GM13977 (cell line): Measurements from ENCODE around the gene ELF5.

ENCODE experiments used
- DNase-seq: peaks from one replicate; pipeline ENCODE4 v3.0.0; 2012; ENCODE audit warnings: low spot score
- in situ Hi-C: fragments of 300-500 bp; cut with MboI; formaldehyde crosslinking; loops from one replicate; pipeline ENCODE4 v1.12.0; 2022; ENCODE audit warnings: low sequenced_read_pairs, low pct_unique_long_range_greater_than_20kb, mixed read lengths, inconsistent platforms; ENCODE audit not compliant: unreplicated experiment
- TF ChIP-seq, protein P1 (sequence below): IDR thresholded peaks from 2 replicates; pipeline ENCODE4 v1.5.1; 2012; ENCODE audit warnings: mild to moderate bottlenecking, control low read depth; ENCODE audit not compliant: insufficient read depth; ENCODE audit errors: extremely low read depth, missing control alignments

The ELF5 gene

DNA sequence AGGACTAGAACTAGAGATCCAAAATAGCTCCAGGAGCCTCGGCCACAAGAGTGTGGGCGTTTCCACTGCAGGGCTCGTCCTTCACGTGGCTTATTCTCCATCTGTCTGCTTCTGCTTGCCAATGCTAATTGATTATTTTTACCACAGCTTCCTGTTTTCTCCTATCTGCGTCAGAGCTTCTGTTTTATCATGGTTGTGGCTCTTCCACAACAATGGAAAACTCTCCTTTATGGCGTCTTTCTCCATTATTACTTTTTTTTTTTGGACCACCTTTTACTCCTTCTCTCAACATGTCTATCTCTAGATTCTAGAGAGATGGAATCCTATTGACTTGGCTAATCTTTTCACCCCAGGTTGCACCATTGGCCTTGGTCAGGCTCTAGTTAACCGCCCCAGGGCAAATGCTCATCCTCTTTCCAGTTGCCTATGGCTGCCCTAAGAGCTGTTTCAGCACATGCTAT, 49.0 kb downstream of the ELF5 start:
- no peak for DNase-seq
- in situ Hi-C loops = loop anchor here (25.0 kb wide), 1 partner anchor 277 kb away; no protein-coding TSS in a partner anchor

DNA sequence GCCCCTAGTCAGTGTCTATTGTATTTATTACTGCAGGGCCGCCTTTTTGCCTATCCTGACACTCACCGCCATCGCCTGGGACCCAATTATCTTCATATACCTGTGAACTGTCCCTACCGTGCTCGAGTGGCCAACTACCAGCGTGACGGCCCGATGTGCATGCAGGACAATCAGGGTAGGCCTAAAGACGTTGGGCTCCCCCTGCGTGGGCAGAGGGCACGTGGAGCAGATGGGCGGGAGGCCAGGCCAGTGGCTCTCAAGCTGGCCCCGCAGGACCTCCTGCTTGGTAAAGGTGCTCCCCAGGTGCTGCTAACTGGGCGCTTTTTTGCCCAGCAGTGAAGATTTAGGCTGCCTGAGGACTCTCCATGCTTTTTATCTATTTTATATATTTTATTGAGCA, 52.4 kb downstream of the ELF5 start:
- DNase-seq = no peak
- TF ChIP-seq, protein P1, sequence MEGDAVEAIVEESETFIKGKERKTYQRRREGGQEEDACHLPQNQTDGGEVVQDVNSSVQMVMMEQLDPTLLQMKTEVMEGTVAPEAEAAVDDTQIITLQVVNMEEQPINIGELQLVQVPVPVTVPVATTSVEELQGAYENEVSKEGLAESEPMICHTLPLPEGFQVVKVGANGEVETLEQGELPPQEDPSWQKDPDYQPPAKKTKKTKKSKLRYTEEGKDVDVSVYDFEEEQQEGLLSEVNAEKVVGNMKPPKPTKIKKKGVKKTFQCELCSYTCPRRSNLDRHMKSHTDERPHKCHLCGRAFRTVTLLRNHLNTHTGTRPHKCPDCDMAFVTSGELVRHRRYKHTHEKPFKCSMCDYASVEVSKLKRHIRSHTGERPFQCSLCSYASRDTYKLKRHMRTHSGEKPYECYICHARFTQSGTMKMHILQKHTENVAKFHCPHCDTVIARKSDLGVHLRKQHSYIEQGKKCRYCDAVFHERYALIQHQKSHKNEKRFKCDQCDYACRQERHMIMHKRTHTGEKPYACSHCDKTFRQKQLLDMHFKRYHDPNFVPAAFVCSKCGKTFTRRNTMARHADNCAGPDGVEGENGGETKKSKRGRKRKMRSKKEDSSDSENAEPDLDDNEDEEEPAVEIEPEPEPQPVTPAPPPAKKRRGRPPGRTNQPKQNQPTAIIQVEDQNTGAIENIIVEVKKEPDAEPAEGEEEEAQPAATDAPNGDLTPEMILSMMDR = no peak
- in situ Hi-C loops = loop anchor here (25.0 kb wide), 1 partner anchor 274 kb away; no protein-coding TSS in a partner anchor

More for the DNA sequence above, 49.0 kb downstream of the ELF5 start:
- TF ChIP-seq, protein P1 = no peak

DNA sequence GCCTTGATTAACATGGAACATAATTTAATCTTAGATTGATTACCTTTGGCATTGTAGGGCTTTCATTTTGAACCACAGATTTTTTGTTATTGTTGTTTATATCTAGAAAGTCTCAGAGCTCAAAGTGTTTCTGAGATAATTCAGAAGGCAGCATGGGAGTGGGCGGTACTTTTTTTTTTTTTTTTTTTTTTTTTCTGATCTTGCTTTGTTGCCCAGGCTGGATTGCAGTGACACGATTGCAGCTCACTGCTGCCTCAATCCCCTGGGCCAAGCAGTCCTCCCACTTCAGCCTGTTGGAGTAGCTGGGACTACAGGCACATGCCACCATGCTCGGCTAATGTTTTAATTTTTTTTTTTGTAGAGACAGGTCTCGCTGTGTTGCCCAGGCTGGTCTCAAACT, 53.3 kb downstream of the ELF5 start:
- TF ChIP-seq, protein P1 = no peak
- in situ Hi-C loops = loop anchor here (25.0 kb wide), 1 partner anchor 273 kb away; no protein-coding TSS in a partner anchor
- DNase-seq = no peak

DNA sequence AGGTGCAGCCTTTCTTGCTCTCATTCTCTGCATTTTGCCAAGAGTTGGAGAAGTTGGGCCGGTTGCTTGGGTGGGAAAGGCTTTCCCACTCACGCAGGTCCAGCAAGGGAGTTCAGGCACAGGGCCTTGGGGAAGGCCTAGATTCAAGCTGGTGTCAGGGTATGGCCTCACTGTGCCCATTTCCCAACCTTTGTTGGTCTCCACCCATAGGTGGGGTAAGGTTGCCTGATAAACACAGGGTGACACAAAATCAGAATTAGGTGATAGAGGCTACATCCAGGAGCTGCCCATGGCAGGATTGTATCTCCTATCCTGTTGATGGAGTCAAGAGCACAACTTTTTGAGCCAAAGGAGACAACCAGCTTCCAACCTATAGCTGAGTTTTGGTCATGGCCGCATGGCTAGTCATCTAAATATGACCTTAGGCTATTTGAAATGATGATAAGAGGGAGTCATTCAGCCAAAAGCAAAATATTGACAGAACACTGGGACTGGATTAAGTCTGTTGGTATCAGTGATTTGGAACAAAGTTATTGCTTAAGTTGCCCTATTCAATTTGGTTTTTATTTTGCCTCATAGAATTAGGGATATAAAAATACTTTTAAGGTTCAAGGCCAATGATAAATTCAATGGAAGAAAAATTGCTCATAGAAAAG, 54.0 kb downstream of the ELF5 start:
- TF ChIP-seq, protein P1 = no peak
- DNase-seq = no peak
- in situ Hi-C loops = loop anchor here (25.0 kb wide), 1 partner anchor 272 kb away; no protein-coding TSS in a partner anchor

DNA sequence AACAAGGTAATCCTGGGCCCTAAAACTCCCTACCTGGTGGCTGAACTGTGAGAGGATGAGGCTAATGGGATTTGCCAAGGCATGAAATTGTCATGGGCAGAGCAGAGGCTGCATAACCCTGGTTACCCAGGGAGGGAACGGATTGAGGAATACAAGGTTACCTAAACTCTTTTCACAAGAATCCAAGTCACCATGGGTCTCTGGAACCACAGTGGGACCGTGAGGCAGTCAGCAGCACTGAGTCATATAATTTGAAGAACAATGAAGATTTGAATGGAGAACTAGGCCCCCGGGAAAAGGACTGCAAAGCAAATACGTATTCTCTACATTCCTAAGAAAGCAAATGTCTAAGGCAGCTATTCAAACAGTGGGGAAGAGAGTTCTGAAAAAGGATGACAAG, 55.1 kb downstream of the ELF5 start:
- DNase-seq = no peak
- in situ Hi-C loops = loop anchor here (25.0 kb wide), 1 partner anchor 271 kb away; no protein-coding TSS in a partner anchor
- TF ChIP-seq, protein P1 = no peak

DNA sequence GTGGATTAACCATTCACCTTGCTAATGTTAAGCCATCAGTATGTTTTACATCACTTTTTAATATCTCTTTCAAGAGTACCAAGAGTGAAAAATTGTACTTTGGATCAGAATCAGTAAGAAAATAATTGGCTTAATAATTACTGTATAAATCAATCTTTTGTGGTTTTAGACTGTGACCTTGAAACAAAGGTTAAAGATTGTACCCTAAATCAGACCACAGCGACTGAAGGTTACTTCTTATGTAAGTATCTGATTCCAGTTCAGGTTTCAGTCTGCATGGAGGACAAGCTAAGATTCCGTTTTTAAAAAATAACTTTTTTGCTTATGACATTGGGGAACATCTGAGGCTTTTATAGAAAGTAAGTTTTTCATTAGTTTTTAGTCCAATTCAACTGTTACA, 56.0 kb downstream of the ELF5 start:
- in situ Hi-C loops = loop anchor here (25.0 kb wide), 1 partner anchor 270 kb away; no protein-coding TSS in a partner anchor
- TF ChIP-seq, protein P1 = no peak
- DNase-seq = no peak
